Caki2 (cell line): Measurements from ENCODE around the gene RASSF8. TPM values are rescaled to one million over a fixed set of nuclear protein-coding genes. Genes with fewer than 3 reads are reported as not detected.
"Not testable (repeated sequence)": the region's sequence is repeated elsewhere in the genome, so short reads cannot be mapped to it uniquely, and the experiment has no call there.

Source experiments
- DNase-seq: peaks from one replicate; pipeline ENCODE4 v3.0.0-alpha.2; 2015; ENCODE audit warnings: low read depth
- in situ Hi-C: cut with HindIII; loops from 2 replicates; pipeline ENCODE4 v1.10.0; 2016; ENCODE audit warnings: low sequenced_read_pairs, low pct_unique_long_range_greater_than_20kb, mixed read lengths
- total RNA-seq: library from RNA; depleted of rRNA; stranded (reverse); fragments of >200 nt; shearing (Covaris generic); gene quantifications from 2 replicates; pipeline ENCODE4 v1.2.3, GENCODE V29; 2014; ENCODE audit warnings: low replicate concordance

The RASSF8 gene
- total RNA-seq, 1 experiment from 2014 or later = 44.0 TPM

DNA sequence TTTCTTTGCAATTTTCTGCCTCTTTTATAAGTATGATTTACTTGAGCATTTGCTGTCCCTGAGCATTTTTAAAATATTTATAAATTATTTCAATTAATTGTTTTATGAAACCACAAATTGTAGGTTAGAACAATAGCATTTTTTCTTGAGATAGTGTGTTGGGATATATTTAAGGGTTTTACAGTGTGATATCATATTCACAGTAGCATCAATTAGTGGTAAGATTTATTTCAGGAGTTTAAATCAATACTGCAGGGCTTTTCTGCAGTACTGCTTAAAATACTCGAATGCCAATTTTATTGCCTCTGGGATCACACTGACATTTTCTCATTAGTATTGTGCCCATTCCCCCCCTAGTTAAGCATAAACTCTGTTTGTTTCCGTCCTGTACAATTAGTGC lies 84.2 kb downstream of the RASSF8 start:
- in situ Hi-C loops = no loop called here
- no peak for DNase-seq

DNA sequence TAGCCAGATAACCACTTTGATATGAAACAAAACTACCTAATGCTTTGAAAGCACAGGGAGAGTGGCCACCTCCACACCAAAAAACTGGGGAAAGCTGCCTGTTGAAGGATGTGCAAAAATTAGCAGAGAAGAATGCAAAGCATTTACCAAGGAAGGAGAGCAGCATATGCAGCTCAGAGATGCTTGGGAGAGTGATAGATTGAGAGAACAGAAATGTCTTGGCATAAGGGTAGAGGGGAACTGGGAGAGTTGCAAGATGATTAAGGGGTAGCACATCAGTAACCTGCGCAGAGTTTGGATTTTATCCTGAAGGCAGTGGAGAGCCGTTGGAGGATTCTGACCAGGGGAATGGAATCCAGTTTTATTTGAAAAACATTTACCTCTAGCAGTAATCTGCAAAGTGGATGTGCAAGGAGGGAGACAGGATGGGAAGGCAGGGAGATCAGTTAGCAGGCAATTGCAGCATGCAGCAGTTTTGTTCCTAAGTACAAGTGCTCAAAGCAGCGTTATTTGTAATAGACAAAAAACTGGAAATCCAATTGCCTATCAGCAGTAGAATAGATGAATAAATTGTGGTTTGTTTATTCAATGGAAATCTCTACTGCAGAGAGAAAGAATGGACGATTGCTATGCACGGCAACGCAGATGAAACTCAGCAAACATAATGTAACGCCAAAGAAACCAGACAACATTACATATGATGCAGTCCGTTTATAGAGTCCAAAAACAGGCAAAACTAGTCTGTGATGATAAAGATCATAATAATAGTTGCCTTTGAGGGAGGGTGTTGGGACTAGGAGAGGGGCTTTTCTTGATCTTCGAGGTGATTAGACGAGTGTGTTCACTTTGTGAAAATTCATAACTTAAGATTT lies 84.9 kb downstream of the RASSF8 start:
- in situ Hi-C loops = no loop called here
- no peak for DNase-seq

DNA sequence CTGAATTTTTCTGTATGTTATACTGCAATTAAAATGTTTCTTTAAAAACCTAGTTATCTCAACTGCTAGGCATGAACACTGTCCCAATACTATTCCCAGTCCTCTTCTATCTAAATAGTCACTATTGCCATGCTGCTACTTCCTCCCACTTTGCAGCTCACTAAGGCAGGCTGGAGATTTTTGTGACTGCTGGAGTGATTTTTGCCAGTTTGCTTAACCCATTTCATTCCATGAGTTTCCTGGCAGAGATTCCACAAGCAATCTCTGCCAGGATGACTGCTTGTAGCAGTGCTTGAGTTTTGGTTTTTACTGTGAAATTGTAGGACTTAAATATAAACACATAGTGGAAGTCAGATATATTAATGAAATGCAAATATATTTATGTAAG lies 85.5 kb downstream of the RASSF8 start:
- DNase-seq = no peak
- in situ Hi-C loops = no loop called here

DNA sequence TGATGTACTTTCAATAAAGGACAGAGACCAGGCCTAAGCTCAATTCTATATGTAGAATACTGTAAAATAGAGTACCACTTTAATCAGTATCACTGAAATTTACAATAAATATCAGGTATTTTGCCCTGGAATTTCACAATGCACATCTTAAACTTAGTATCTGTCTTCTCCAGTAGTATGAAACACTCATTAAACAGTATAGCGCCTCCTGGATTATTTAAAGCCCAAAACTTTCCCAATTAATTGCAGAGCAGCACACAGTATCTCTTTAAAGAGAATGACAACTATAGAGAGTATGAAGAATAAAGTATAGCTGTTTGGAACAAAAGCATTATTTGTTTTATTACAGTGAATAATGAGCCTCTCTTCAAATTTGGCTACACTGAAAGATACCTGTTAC lies 86.1 kb downstream of the RASSF8 start:
- DNase-seq = no peak
- in situ Hi-C loops = no loop called here

DNA sequence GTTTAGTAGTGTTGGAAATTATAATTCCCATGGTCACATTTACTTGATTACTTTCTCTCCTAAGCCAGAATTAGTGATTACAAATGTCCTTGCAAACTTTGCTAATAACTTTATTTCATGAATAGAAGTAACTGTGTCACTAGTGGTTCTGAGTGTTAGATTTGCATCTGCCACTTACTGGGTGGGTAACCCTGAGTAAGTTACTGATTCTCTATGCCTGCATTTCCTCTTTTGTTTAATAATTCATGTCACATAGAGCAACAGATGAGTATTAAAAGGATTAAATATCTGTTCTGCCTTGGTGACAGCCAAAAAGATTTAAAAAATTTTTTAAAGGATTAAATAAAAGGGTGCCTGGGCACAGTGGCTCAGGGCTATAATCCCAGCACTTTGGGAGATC lies 87.7 kb downstream of the RASSF8 start:
- in situ Hi-C loops = no loop called here
- DNase-seq = no peak

DNA sequence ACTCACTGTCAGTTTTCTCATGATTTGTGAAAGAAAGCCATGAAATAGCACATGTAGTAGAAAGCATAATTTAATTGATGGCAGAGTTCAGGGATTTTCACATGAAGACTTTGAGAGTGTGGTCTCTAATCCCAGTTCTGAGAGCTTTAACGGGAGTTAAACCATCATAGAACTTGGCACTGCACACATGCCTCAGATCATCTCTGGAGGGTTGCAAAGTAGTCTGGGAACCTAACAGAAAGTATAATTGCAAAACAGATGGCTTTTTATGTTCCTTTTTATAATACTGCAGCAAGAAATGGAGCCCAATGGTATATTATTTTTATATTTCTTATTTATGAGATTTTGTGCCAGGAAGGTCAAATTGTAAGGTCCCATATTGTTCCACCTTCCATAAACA lies 88.4 kb downstream of the RASSF8 start:
- DNase-seq = no peak
- in situ Hi-C loops = no loop called here

DNA sequence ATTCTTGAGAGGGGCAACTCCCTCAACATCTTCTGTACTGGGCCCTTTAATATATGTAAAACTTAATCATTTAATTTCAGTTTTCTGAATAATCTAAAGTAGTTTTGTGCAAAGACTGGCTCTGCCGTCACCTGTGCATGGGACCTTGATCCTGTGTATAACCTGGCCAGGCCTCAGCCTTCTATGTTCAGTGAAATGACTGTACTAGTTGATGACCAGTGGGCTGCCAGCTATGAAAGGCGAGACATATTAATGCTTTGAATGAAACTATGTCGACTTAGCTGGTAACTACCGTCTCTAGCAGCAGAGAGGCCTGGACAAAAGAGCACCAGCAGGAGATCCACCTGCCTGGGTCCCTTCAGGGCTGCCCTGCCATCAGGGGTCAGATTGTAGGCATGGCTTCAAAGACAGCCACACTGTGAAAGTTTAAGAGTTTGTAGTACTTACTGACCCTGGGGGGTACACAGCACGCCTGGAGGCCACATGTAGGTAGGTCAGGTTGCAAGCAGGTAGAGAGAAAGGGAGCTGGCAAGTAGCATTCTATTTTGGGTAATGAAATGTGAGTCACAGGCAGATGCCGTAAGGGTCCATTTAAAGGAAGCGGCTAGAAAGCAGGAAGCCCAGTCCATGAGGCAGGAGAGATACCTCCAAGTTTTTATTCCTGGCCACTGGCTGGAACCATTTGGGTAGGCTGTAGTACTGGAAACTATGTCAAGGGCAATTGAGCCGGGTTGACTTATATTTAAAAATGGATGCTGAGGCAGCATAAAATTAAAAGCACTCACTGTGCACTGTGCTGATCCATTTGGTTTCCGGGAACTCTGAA lies 89.1 kb downstream of the RASSF8 start:
- in situ Hi-C loops = no loop called here

GRCh38 chr12:26052652-26053051 lies 94.2 kb downstream of the RASSF8 start:
- DNase-seq = no peak
- in situ Hi-C loops = no loop called here

More for the DNA sequence above, 89.1 kb downstream of the RASSF8 start:
- DNase-seq = no peak

DNA sequence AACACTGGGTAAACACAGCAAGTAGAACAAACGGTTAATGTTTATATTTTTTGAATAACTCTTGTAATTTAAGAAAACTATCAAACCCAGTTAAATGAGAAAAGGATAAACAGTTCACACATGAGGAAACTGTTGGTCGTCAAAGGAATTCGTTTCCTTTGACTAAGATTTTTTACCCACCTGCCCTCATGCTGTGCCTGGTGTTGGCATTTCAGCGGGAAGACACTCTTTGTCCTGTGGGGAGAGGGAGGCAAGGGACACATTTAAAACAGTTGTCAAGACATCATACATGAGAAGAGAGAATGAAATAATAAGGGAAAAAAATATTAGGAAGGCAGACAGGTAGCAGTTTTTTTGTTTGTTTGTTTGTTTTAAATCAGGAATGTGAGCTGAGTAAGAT lies 95.9 kb downstream of the RASSF8 start:
- DNase-seq = no peak
- in situ Hi-C loops = no loop called here

GRCh38 chr12:26055087-26055486 lies 96.6 kb downstream of the RASSF8 start:
- no peak for DNase-seq
- in situ Hi-C loops = no loop called here

DNA sequence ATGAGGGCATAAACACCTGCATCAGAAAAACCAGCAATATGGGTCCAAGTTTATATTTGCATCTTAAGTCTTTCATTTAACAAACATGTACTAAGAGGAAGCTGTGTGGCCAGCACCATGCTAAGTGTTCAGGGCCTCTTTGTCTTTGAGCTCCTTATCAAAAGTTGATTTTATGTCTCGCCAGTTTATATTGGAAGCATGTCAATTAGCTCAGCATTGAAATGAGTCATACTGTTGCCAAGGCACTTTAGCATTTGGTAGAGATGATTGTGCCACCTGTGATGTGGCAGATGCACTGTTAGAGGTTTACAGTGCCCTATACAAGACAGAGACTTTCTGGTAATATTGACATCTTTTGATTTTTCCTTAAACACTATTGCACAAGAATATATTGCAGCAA lies 97.9 kb downstream of the RASSF8 start:
- in situ Hi-C loops = no loop called here
- DNase-seq = peak; percentile 51

DNA sequence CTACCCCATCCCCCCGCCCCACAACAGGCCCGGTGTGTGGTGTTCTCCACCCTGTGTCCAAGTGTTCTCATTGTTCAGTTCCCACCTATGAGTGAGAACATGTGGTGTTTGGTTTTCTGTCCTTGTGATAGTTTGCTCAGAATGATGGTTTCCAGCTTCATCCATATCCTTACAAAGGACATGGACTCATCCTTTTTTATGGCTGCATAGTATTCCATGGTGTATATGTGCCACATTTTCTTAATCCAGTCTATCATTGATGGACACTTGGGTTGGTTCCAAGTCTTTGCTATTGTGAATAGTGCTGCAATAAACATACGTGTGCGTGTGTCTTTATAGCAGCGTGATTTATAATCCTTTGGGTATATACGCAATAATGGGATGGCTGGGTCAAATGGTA lies 98.8 kb downstream of the RASSF8 start:
- not testable (repeated sequence) for DNase-seq

DNA sequence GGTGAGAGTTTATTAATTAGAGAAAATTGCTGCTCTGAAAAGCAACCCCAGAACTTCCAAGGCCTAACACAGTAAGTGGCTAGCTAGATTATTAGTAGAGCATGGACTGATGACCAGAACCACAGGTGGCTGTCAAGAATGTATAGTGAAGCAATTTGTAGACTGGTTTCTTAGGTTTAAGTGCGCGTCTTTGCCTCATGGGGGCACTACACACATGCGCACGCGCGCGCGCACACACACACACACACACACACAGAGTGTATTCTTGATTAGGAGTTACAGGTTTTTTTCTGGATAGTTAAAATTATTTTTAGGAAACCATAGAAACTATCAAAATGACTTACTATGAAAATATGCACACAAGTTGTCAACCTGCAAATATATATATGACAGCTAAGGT lies 99.8 kb downstream of the RASSF8 start:
- in situ Hi-C loops = no loop called here
- no peak for DNase-seq

More for the DNA sequence above, 98.8 kb downstream of the RASSF8 start:
- in situ Hi-C loops = not testable (repeated sequence)

GRCh38 chr12:26058818-26059217 lies 100.3 kb downstream of the RASSF8 start:
- DNase-seq = no peak
- in situ Hi-C loops = no loop called here

DNA sequence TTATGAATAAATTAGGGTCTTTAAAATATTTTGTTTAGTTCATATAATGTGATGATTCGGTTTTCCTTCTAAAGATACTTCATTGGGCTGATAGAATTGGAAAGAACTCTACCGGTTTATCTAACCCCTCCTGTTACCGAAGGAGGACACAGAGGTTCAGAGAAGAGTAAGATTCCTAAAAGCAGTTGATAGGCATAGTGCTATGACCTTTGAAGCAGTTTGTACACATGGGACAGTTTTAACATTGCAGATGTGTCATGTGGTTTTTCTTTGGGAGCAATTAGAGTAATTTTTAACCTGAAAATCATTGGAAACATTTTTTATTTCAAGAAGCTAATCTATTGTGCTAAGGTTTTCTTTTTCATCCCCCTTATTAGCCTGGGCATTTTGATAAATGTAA lies 103.5 kb downstream of the RASSF8 start:
- DNase-seq = no peak
- in situ Hi-C loops = no loop called here

DNA sequence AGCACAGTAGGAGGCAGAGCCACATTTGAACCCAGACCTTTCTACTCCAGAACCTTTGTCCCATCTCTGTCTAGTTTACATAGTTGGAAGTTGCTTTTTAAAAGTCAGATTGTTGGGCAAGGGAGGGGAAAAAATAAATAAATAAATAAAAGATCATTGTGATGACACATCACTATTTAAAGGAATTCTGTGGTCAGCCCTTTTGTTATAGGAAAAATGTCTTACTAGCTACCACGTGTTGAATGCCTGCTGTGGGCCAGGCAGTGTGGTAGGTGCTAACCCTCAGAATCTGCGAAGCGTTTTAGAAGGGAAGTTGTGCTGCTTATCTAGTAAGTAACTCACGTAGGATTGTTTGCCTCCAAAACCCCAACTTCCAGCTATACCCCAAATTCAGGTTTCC lies 104.1 kb downstream of the RASSF8 start:
- in situ Hi-C loops = no loop called here
- DNase-seq = no peak

DNA sequence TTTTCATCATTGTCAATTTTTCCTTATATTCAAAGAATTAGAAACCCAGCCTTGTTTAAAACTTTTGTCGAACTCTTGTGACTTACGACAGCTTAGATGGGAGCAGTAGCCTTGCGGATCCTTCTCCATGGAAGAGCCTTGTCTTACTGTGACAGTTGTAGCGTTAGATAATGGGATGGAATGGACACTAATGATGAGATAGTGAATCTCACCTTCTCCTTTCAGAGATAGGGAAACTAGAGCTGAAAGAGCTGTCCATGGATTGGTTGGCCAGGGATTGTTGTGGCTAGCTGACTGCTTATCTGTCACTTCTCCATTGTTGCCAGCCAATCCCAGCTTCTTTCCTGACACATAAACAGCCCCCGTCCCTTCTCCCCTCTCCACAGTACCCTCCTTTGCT lies 107.0 kb downstream of the RASSF8 start:
- in situ Hi-C loops = no loop called here
- DNase-seq = no peak

DNA sequence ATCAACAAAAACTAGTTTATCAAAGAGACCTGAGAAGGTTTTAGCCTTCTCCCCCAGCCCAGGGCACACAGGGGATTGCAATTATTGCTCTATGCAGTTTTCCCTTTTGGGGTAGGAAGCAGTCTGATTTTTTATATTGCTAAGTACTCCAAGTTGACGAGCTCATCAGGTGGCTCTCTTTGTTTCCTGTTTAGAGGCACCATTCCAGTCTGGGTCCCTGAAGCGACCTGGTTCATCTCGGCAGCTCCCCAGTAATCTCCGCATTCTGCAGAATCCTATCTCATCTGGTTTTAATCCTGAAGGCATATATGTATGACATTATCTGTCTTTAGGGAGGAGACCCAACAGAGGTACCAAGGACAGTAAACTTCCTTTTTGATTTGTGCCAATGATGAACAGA lies 110.0 kb downstream of the RASSF8 start:
- DNase-seq = no peak
- in situ Hi-C loops = no loop called here

GRCh38 chr12:26069796-26070195 lies 111.3 kb downstream of the RASSF8 start:
- in situ Hi-C loops = no loop called here
- DNase-seq = no peak
